IPS-NIHi11 (cell line): ENCODE measurements around the gene ANXA4.

Experiments
- DNase-seq: peaks from one replicate; pipeline ENCODE4 v3.0.0; 2012; ENCODE audit warnings: mixed read lengths, low spot score

ANXA4 gene

GRCh38 chr2:69847068-69847828 is 105.3 kb downstream of the ANXA4 start:
- no peak for DNase-seq

- DNase-seq, result no peak
Observed at GRCh38 chr2:69848186-69848790, 106.4 kb downstream of the ANXA4 start.

- no peak for DNase-seq
Observed at GRCh38 chr2:69858261-69858660, 116.3 kb downstream of the ANXA4 start.

GRCh38 chr2:69863298-69863697 is 121.4 kb downstream of the ANXA4 start:
- DNase-seq, result no peak
